Kidney (tissue), 14 donors: ENCODE results near the gene C6orf163. TPM values are rescaled to one million over a fixed set of nuclear protein-coding genes. Genes with fewer than 3 reads are reported as not detected.

Source experiments
- DNase-seq, 5 donors: peaks; one replicate each; pipeline ENCODE4 v3.0.0-alpha.2; 2013 to 2020
- FAIRE-seq: peaks from 2 replicates; lab custom pipeline; 2012; peaks lifted over from hg19 to GRCh38; lab: Jason Lieb, UNC
- H3K27ac ChIP-seq, 2 donors: one replicate each; pipeline ENCODE4 v1.7.0; 2013; ENCODE audit warnings: low read depth in 2 of 2, low read length in 2 of 2, inconsistent platforms in 1 of 2
- H3K27me3 ChIP-seq: one replicate; pipeline ENCODE4 v1.7.1; 2013; ENCODE audit warnings: low read length, inconsistent platforms; ENCODE audit not compliant: control insufficient read depth, insufficient read depth
- H3K36me3 ChIP-seq, 3 donors: one replicate each; pipeline versions ENCODE4 v1.7.0 to v1.7.1; 2013; ENCODE audit warnings: low read length in 3 of 3, control low read depth in 1 of 3, inconsistent platforms in 1 of 3; ENCODE audit not compliant: insufficient read depth in 3 of 3, control insufficient read depth in 2 of 3
- H3K4me1 ChIP-seq, 3 donors: one replicate each; pipeline versions ENCODE4 v1.7.0 to v1.7.1; 2013; ENCODE audit warnings: low read length in 3 of 3, inconsistent platforms in 1 of 3, low read depth in 1 of 3; ENCODE audit not compliant: control insufficient read depth in 2 of 3, insufficient read depth in 2 of 3
- H3K4me3 ChIP-seq, 3 donors: one replicate each; pipeline versions ENCODE4 v1.7.0 to v1.8.1; 2013; ENCODE audit warnings: low read length in 3 of 3, control low read depth in 1 of 3, inconsistent platforms in 1 of 3
- H3K9ac ChIP-seq, 3 donors: one replicate each; pipeline versions ENCODE4 v1.7.0 to v1.7.1; 2013; ENCODE audit warnings: low read length in 3 of 3, control low read depth in 1 of 3, inconsistent platforms in 1 of 3
- H3K9me3 ChIP-seq, 3 donors: one replicate each; pipeline versions ENCODE4 v1.7.0 to v1.7.1; 2013; ENCODE audit warnings: low read length in 3 of 3, control low read depth in 1 of 3, inconsistent platforms in 1 of 3; ENCODE audit not compliant: control insufficient read depth in 2 of 3, insufficient read depth in 1 of 3
- CTCF ChIP-seq: IDR thresholded peaks from 3 replicates; pipeline ENCODE4 v1.5.1; 2012; ENCODE audit warnings: mild to moderate bottlenecking, moderate library complexity, borderline replicate concordance; ENCODE audit not compliant: insufficient read depth; ENCODE audit errors: extremely low read depth
- intact Hi-C: fragments of 100-400 bp; cut with DNase I; formaldehyde crosslinking; loops from one replicate; pipeline ENCODE4 v1.11.1; 2022
- polyA plus RNA-seq: library from polyadenylated mRNA; stranded (reverse); fragments of 350-450 nt; fragmentation: Illumina TruSeq; extraction: RNeasy Lipid Tissue Mini Kit (QIAGEN cat#74804); gene quantifications from one replicate; pipeline ENCODE4 v1.2.3, GENCODE V29; 2014; ENCODE audit warnings: low read depth, low replicate concordance; ENCODE audit not compliant: insufficient read depth
- total RNA-seq: library from RNA; stranded (reverse); fragmentation: NEBNext Ultra II Directional; extraction: Animal tissue kit (Norgen Biotek cat#: 25700); gene quantifications from one replicate; pipeline ENCODE4 v1.2.1, GENCODE V29; 2021
- donor health status: control.
- donor health status: control.
- donor health status: control.
- donor health status: control.
- donor health status: control.
- donor health status: DM: yes; HTN: yes; CAD: no.
- donor health status: Normal renal cell carcinoma (clear cell type).

C6orf163 gene
- total and polyA plus RNA-seq, 2 donors from 2014 or later = 1.3 to 4.2 TPM

- no peaks in the 10 kb centered on the region for H3K4me1 ChIP-seq
- TF ChIP-seq CTCF = no peak
- H3K9me3 ChIP-seq = no peaks in the 10 kb centered on the region
- no peak overlapping the region for H3K27ac ChIP-seq
- no peak overlapping the region for H3K4me3 ChIP-seq
- no peaks in the 10 kb centered on the region for H3K36me3 ChIP-seq
- intact Hi-C loops = no loop called here
- no peak overlapping the region for H3K9ac ChIP-seq
- H3K27me3 ChIP-seq = no peaks in the 10 kb centered on the region
- no peak for DNase-seq
- FAIRE-seq = no peak
Measured at GRCh38 chr6:87349896-87350295, 5.3 kb downstream of the C6orf163 start.

DNA sequence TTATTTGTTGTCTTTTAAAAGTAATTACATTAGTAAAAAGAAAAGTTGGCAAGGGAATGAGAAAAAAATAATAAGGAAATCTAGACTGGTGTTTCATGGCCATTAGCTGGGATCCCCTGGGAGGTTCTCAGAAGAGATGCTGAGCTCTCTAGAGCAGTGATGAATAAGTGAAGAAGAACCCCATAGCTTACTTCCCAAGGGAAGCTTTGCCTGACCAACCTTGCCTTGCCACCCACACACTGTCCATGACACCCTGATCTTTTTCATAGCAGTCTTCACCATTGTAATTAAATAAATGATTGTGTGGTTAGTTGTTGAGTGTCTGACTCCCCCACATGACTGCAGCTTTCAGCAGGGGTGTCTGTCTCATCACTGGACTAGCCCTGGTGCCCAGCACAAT lies 5.9 kb downstream of the C6orf163 start:
- H3K27ac ChIP-seq = no peak overlapping the region
- H3K4me1 ChIP-seq = no peaks in the 10 kb centered on the region
- H3K27me3 ChIP-seq = no peaks in the 10 kb centered on the region
- H3K36me3 ChIP-seq = no peaks in the 10 kb centered on the region
- H3K9ac ChIP-seq = no peak overlapping the region
- no peak overlapping the region for H3K4me3 ChIP-seq
- intact Hi-C loops = no loop called here
- DNase-seq (no peak), FAIRE-seq (no peak)
- TF ChIP-seq CTCF = no peak
- no peaks in the 10 kb centered on the region for H3K9me3 ChIP-seq

DNA sequence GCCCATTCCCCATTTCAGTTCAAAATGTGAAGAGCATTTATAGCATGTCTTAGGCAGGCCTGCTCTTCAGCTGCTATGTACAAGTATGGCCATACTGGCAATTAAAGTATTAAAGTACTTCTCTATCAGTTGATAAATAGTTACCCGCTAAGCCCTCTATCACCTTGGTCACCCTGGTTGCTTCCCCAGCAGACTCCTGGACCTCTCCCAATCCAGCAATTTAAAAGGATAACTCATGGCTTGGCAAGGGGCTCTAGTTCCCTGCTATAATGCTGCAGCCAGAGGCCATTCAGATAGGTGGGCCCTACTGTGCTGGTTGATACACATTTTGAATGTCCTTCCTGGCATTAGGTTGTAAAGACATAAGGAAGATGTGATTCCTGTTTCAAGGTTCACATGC lies 7.0 kb downstream of the C6orf163 start:
- no peaks in the 10 kb centered on the region for H3K27me3 ChIP-seq
- intact Hi-C loops = no loop called here
- no peaks in the 10 kb centered on the region for H3K36me3 ChIP-seq
- no peak overlapping the region for H3K27ac ChIP-seq
- no peak for DNase-seq
- no peak overlapping the region for H3K9ac ChIP-seq
- TF ChIP-seq CTCF = no peak
- no peak for FAIRE-seq
- no peaks in the 10 kb centered on the region for H3K4me1 ChIP-seq
- no peaks in the 10 kb centered on the region for H3K9me3 ChIP-seq
- H3K4me3 ChIP-seq = no peak overlapping the region

- Histone ChIP-seq H3K27ac (no peak overlapping the region), H3K27me3 (no peaks in the 10 kb centered on the region), H3K4me3 (no peak overlapping the region), H3K36me3 (no peaks in the 10 kb centered on the region), H3K9ac (no peak overlapping the region), H3K9me3 (no peaks in the 10 kb centered on the region), H3K4me1 (no peaks in the 10 kb centered on the region)
- FAIRE-seq = no peak
- TF ChIP-seq CTCF = no peak
- intact Hi-C loops = no loop called here
- no peak for DNase-seq
Measured at GRCh38 chr6:87356181-87356580, 11.6 kb downstream of the C6orf163 start.
